GM18502 (cell line): ENCODE measurements around the gene TIMM21.

ENCODE experiments used
- ATAC-seq: cut with Tn5 transposase; IDR thresholded peaks from one replicate; pipeline ENCODE4 v1.9.1; 2021; ENCODE audit warnings: mild to moderate bottlenecking; ENCODE audit not compliant: unreplicated experiment, poor library complexity

TIMM21 gene

GRCh38 chr18:74142252-74142651 lies 6.1 kb upstream of the TIMM21 start:
- no peak for ATAC-seq

- no peak for ATAC-seq
Observed at GRCh38 chr18:74146756-74147155, 1.6 kb upstream of the TIMM21 start.

GRCh38 chr18:74147491-74147778 lies 888 bp upstream of the TIMM21 start:
- no peak for ATAC-seq

GRCh38 chr18:74148543-74149070 lies 284 bp downstream of the TIMM21 start:
- ATAC-seq = peak; percentile 26

GRCh38 chr18:74149878-74150277 lies 1.6 kb downstream of the TIMM21 start:
- no peak for ATAC-seq

- ATAC-seq = no peak
Observed at GRCh38 chr18:74152270-74152669, 3.9 kb downstream of the TIMM21 start.

GRCh38 chr18:74152857-74153256 lies 4.5 kb downstream of the TIMM21 start:
- no peak for ATAC-seq

- ATAC-seq = no peak
Observed at GRCh38 chr18:74153377-74153776, 5.1 kb downstream of the TIMM21 start.

- ATAC-seq = no peak
Observed at GRCh38 chr18:74153793-74154192, 5.5 kb downstream of the TIMM21 start.

GRCh38 chr18:74154716-74155115 lies 6.4 kb downstream of the TIMM21 start:
- no peak for ATAC-seq

- no peak for ATAC-seq
Observed at GRCh38 chr18:74155276-74155675, 7.0 kb downstream of the TIMM21 start.

- peak; percentile 77 for ATAC-seq
Observed at GRCh38 chr18:74163019-74163660, 14.8 kb downstream of the TIMM21 start.

- no peak for ATAC-seq
Observed at GRCh38 chr18:74166386-74166785, 18.1 kb downstream of the TIMM21 start.

- ATAC-seq = peak; percentile 99
Observed at GRCh38 chr18:74171910-74172606, 23.7 kb downstream of the TIMM21 start.

GRCh38 chr18:74172697-74173433 lies 24.5 kb downstream of the TIMM21 start:
- ATAC-seq = no peak

GRCh38 chr18:74173434-74173750 lies 25.1 kb downstream of the TIMM21 start:
- ATAC-seq = no peak

- no peak for ATAC-seq
Observed at GRCh38 chr18:74175658-74176057, 27.3 kb downstream of the TIMM21 start.

GRCh38 chr18:74178884-74179283 lies 30.6 kb downstream of the TIMM21 start:
- no peak for ATAC-seq

- ATAC-seq = no peak
Observed at GRCh38 chr18:74179623-74180199, 31.4 kb downstream of the TIMM21 start.

GRCh38 chr18:74182335-74182734 lies 34.0 kb downstream of the TIMM21 start:
- no peak for ATAC-seq

- ATAC-seq = no peak
Observed at GRCh38 chr18:74183130-74183529, 34.8 kb downstream of the TIMM21 start.
